ENCODE measurements around the gene FCER2. TPM values are rescaled to one million over a fixed set of nuclear protein-coding genes. Genes with fewer than 3 reads are reported as not detected.

Gene FCER2
- total RNA-seq, 1 experiment from 2014 or later, result 0.48 TPM

- CTCF ChIA-PET, result interaction anchor here (0.7 to 1.0 kb wide), 3 partner anchors 22 to 135 kb away, joined by 4 to 6 read pairs (median 4); partner anchors contain the start of gene TRAPPC5
- H3K27me3 Mint-ChIP-seq (ENCODE audit: low read depth), result peaks cover 12% of the 10 kb centered on the region
- peaks cover 10% of the 10 kb centered on the region; the same call in 1 of the 2 replicates for H3K4me1 Mint-ChIP-seq
- no peaks in the 10 kb centered on the region for H3K9me3 Mint-ChIP-seq
- no peaks in the 10 kb centered on the region for H3K36me3 Mint-ChIP-seq
- no peak overlapping the region for H3K27ac Mint-ChIP-seq
- ATAC-seq, result no peak
- TF ChIP-seq ZNF423 (CRISPR knock-in tag; IDR thresholded peaks at IDR 0.05), result no peak
- no peak for TF ChIP-seq KAT7 (CRISPR knock-in tag; IDR thresholded peaks at IDR 0.05; ENCODE audit: borderline replicate concordance)
- no peak for TF ChIP-seq GRHL2 (CRISPR knock-in tag; IDR thresholded peaks at IDR 0.05; ENCODE audit: insufficient replicate concordance, severe bottlenecking)
- no peak for TF ChIP-seq ZNF317 (CRISPR knock-in tag; IDR thresholded peaks at IDR 0.05; ENCODE audit: borderline replicate concordance, low read depth)
- TF ChIP-seq ZNF263 (CRISPR knock-in tag; IDR thresholded peaks at IDR 0.05; ENCODE audit: low read depth), result no peak
- TF ChIP-seq IRF1 (CRISPR knock-in tag; IDR thresholded peaks at IDR 0.05), result no peak
- TF ChIP-seq CREB1 (CRISPR knock-in tag; IDR thresholded peaks at IDR 0.05), result no peak
- no peak for TF ChIP-seq RORB (CRISPR knock-in tag; IDR thresholded peaks at IDR 0.05)
- TF ChIP-seq SP1 (CRISPR knock-in tag; conservative IDR thresholded peaks at IDR 0.05), result no peak
- no peak for TF ChIP-seq TP53 (CRISPR knock-in tag; IDR thresholded peaks at IDR 0.05)
- TF ChIP-seq NR2C2 (CRISPR knock-in tag; IDR thresholded peaks at IDR 0.05), result no peak
- no peak for TF ChIP-seq ATF6 (CRISPR knock-in tag; IDR thresholded peaks at IDR 0.05)
- POLR2A ChIA-PET, result interaction anchor here (0.6 kb wide), 1 partner anchor 74 kb away, joined by 4 read pairs; the partner anchor contains the start of genes PET100 and XAB2
- DNase-seq (ENCODE audit: low spot score), result no peak
- H3K4me3 Mint-ChIP-seq, result no peak overlapping the region
Observed at GRCh38 chr19:7703332-7703731, 1.4 kb upstream of the FCER2 start.

- ChIA-PET CTCF (interaction anchor here (1.0 kb wide), 1 partner anchor 20 kb away, joined by 4 read pairs; the partner anchor contains the start of gene TRAPPC5), POLR2A (no interaction called here)
- Mint-ChIP-seq H3K27me3 (ENCODE audit: low read depth) (peaks cover 21% of the 10 kb centered on the region), H3K4me1 (peaks cover 23% of the 10 kb centered on the region), H3K9me3 (no peaks in the 10 kb centered on the region), H3K4me3 (no peak overlapping the region), H3K27ac (no peak overlapping the region), H3K36me3 (no peaks in the 10 kb centered on the region)
- ATAC-seq (no peak), DNase-seq (ENCODE audit: low spot score) (no peak)
- TF ChIP-seq ZNF232 (CRISPR knock-in tag; IDR thresholded peaks at IDR 0.05), result no peak
Observed at GRCh38 chr19:7701049-7701653, 780 bp downstream of the FCER2 start.

GRCh38 chr19:7699417-7700401, 2.2 kb downstream of the FCER2 start:
- H3K4me1 Mint-ChIP-seq, result peaks cover 23% of the 10 kb centered on the region
- no peak overlapping the region for H3K27ac Mint-ChIP-seq
- H3K36me3 Mint-ChIP-seq, result no peaks in the 10 kb centered on the region
- CTCF ChIA-PET, result interaction anchor here (1.0 to 5.0 kb wide), 4 partner anchors 9 to 131 kb away, joined by 3 to 40 read pairs (median 8); partner anchors contain the start of gene TRAPPC5
- no peak for DNase-seq (ENCODE audit: low spot score)
- H3K9me3 Mint-ChIP-seq, result no peaks in the 10 kb centered on the region
- no peak overlapping the region for H3K4me3 Mint-ChIP-seq
- ATAC-seq, result no peak
- peaks cover 21% of the 10 kb centered on the region for H3K27me3 Mint-ChIP-seq (ENCODE audit: low read depth)
- TF ChIP-seq ZNF138 (CRISPR knock-in tag; conservative IDR thresholded peaks at IDR 0.05), result no peak
- POLR2A ChIA-PET, result no interaction called here

GRCh38 chr19:7699003-7699402, 2.9 kb downstream of the FCER2 start:
- no peaks in the 10 kb centered on the region for H3K36me3 Mint-ChIP-seq
- ATAC-seq (no peak), DNase-seq (ENCODE audit: low spot score) (no peak)
- H3K27ac Mint-ChIP-seq, result no peak overlapping the region
- H3K9me3 Mint-ChIP-seq, result no peaks in the 10 kb centered on the region
- peaks cover 23% of the 10 kb centered on the region for H3K4me1 Mint-ChIP-seq
- ChIA-PET CTCF (interaction anchor here (1.0 to 5.0 kb wide), 4 partner anchors 10 to 131 kb away, joined by 3 to 40 read pairs (median 8); partner anchors contain the start of gene TRAPPC5), POLR2A (no interaction called here)
- TF ChIP-seq TEAD4 (CRISPR knock-in tag; IDR thresholded peaks at IDR 0.05), result no peak
- no peak for TF ChIP-seq NFATC4 (CRISPR knock-in tag; IDR thresholded peaks at IDR 0.05)
- TF ChIP-seq RELA (CRISPR knock-in tag; IDR thresholded peaks at IDR 0.05; ENCODE audit: borderline replicate concordance), result no peak
- TF ChIP-seq ZNF416 (CRISPR knock-in tag; IDR thresholded peaks at IDR 0.05), result no peak
- no peak for TF ChIP-seq ZNF512 (CRISPR knock-in tag; IDR thresholded peaks at IDR 0.05; ENCODE audit: borderline replicate concordance)
- TF ChIP-seq CBFB (CRISPR knock-in tag; IDR thresholded peaks at IDR 0.05; ENCODE audit: low read depth), result no peak
- TF ChIP-seq PRRX2 (CRISPR knock-in tag; IDR thresholded peaks at IDR 0.05), result no peak
- TF ChIP-seq IRF1 (CRISPR knock-in tag; IDR thresholded peaks at IDR 0.05), result no peak
- TF ChIP-seq MAX (CRISPR knock-in tag; IDR thresholded peaks at IDR 0.05), result no peak
- peaks cover 21% of the 10 kb centered on the region for H3K27me3 Mint-ChIP-seq (ENCODE audit: low read depth)
- H3K4me3 Mint-ChIP-seq, result peak overlapping the region; percentile 45; the same call in 1 of the 2 replicates

All from WTC11 (cell line).